ENCODE data around the gene NOP56. TPM values are rescaled to one million over a fixed set of nuclear protein-coding genes. Genes with fewer than 3 reads are reported as not detected.

Gene NOP56
- total RNA-seq, 1 experiment from 2014 or later = 582 TPM

DNA sequence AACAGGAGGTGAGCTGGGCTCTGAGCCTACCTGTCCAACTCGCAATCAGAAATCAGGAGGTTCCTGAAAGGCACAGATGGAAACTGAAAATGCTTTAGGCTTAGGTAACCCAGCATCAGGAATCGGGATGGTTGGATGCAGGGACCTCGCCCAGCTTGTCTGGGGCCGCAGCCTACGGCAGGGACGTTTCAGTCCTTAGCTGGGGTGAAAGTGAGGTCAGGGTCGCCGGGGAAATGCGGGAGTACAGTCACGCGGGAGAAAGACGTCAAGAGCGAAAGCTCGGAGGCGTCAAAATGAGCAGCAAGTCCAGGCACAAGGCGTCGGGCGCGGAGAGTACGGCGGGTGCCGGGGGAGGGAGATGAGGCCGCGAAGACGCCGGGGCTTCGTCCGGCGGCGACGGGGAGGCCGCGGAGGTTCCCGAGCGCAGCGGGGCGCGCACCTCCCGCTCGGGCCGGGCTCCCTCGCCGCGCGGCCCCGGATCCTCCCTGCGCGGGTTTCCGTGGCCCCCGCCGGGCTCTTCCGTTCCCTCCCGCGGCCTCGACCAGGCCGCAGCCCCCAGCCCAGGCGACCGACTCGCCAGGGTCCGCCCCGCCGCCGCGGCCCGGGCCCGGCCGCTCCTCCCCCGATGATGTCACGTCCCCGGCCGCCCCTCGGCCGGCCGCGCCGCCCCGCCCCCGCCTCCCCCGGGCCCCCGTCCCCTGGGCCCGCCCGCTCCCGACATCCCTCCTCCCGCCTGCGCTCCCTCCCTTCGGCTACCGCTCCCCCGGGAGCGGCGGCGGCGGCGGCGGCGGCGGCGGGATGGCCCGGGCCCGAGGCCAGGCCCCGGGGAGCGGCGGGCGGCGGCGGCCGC, 39.8 kb downstream of the NOP56 start, which contains the start of gene EBF4:
EBF4 (plus strand) TSS at position 745 of the 850 bp plus-strand sequence. CDS start 866 bp downstream, outside the sequence.
- Histone ChIP-seq H3K79me2 (ENCODE audit: insufficient read depth, low read length) (no peaks in the 10 kb centered on the region), H2AFZ (ENCODE audit: low read depth, low read length, poor library complexity, severe bottlenecking) (no peak within 1 kb of the TSS), H4K20me1 (ENCODE audit: insufficient read depth) (no peaks in the 10 kb centered on the region), H3K4me2 (ENCODE audit: low read length) (peak within 1 kb of the TSS; percentile 77), H3K9me3 (ENCODE audit: control insufficient read depth in 1 of 2, insufficient read depth in 1 of 2, low read depth in 1 of 2, low read length in 2 of 2) (no peaks in the 10 kb centered on the region), H3K9ac (ENCODE audit: low read length) (peak within 1 kb of the TSS; percentile 40; the same call in 1 of the 2 replicates), H3K27ac (ENCODE audit: low read depth, low read length) (no peak within 1 kb of the TSS; the same call in 1 of the 2 replicates), H3K36me3 (ENCODE audit: control insufficient read depth in 1 of 2, insufficient read depth in 2 of 2, low read length in 2 of 2) (no peaks in the 10 kb centered on the region), H3K9me2 (ENCODE audit: insufficient read depth) (no peaks in the 10 kb centered on the region), H3K4me3 (replicated peaks in 1 of 2; ENCODE audit: low read depth in 1 of 2, low read length in 2 of 2) (peak within 1 kb of the TSS; percentile 42 to 58), H3K27me3 (ENCODE audit: insufficient read depth, low read length) (no peaks in the 10 kb centered on the region), H3K4me1 (ENCODE audit: control insufficient read depth in 1 of 2, insufficient read depth in 2 of 2, low read length in 2 of 2) (peaks cover 6 to 20% of the 10 kb centered on the region in 2 experiments; a peak in 3 of 4 replicates)
- POLR2A ChIA-PET = no interaction called here
- ATAC-seq = peak; percentile 53
- TF ChIP-seq, protein P1, sequence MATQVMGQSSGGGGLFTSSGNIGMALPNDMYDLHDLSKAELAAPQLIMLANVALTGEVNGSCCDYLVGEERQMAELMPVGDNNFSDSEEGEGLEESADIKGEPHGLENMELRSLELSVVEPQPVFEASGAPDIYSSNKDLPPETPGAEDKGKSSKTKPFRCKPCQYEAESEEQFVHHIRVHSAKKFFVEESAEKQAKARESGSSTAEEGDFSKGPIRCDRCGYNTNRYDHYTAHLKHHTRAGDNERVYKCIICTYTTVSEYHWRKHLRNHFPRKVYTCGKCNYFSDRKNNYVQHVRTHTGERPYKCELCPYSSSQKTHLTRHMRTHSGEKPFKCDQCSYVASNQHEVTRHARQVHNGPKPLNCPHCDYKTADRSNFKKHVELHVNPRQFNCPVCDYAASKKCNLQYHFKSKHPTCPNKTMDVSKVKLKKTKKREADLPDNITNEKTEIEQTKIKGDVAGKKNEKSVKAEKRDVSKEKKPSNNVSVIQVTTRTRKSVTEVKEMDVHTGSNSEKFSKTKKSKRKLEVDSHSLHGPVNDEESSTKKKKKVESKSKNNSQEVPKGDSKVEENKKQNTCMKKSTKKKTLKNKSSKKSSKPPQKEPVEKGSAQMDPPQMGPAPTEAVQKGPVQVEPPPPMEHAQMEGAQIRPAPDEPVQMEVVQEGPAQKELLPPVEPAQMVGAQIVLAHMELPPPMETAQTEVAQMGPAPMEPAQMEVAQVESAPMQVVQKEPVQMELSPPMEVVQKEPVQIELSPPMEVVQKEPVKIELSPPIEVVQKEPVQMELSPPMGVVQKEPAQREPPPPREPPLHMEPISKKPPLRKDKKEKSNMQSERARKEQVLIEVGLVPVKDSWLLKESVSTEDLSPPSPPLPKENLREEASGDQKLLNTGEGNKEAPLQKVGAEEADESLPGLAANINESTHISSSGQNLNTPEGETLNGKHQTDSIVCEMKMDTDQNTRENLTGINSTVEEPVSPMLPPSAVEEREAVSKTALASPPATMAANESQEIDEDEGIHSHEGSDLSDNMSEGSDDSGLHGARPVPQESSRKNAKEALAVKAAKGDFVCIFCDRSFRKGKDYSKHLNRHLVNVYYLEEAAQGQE (IDR thresholded peaks at IDR 0.05; ENCODE audit: low read depth) = no peak
- TF ChIP-seq POLR2A (IDR thresholded peaks at IDR 0.05; ENCODE audit: borderline replicate concordance, extremely low read depth, insufficient read depth, insufficient read length) = no peak
- TF ChIP-seq CEBPB (IDR thresholded peaks at IDR 0.05; ENCODE audit: low read depth) = no peak
- no peak for TF ChIP-seq ZNF274 (IDR thresholded peaks at IDR 0.05; ENCODE audit: low read depth, low read length)
- TF ChIP-seq, protein P2, sequence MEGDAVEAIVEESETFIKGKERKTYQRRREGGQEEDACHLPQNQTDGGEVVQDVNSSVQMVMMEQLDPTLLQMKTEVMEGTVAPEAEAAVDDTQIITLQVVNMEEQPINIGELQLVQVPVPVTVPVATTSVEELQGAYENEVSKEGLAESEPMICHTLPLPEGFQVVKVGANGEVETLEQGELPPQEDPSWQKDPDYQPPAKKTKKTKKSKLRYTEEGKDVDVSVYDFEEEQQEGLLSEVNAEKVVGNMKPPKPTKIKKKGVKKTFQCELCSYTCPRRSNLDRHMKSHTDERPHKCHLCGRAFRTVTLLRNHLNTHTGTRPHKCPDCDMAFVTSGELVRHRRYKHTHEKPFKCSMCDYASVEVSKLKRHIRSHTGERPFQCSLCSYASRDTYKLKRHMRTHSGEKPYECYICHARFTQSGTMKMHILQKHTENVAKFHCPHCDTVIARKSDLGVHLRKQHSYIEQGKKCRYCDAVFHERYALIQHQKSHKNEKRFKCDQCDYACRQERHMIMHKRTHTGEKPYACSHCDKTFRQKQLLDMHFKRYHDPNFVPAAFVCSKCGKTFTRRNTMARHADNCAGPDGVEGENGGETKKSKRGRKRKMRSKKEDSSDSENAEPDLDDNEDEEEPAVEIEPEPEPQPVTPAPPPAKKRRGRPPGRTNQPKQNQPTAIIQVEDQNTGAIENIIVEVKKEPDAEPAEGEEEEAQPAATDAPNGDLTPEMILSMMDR (IDR thresholded peaks at IDR 0.05 in 2 of 3, conservative IDR thresholded peaks at IDR 0.05 in 1 of 3; ENCODE audit: borderline replicate concordance in 1 of 3, insufficient read depth in 1 of 3, low read depth in 2 of 3, low read length in 2 of 3) = no peak
- no peak for TF ChIP-seq POLR2AphosphoS5 (IDR thresholded peaks at IDR 0.05; ENCODE audit: low read depth, low read length)
- no peak for TF ChIP-seq ELF1 (IDR thresholded peaks at IDR 0.05; ENCODE audit: borderline replicate concordance, low read depth)
- no peak for TF ChIP-seq EZH2 (IDR thresholded peaks at IDR 0.05)
- TF ChIP-seq ZFX (IDR thresholded peaks at IDR 0.05) = no peak
- no peak for TF ChIP-seq JUND (IDR thresholded peaks at IDR 0.05)
- no peak for TF ChIP-seq YY1 (IDR thresholded peaks at IDR 0.05; ENCODE audit: extremely low read depth, insufficient replicate concordance, low read depth, low read length)
- BruUV-seq (replicated peaks) = no TSS peak
- intact Hi-C loops (cut with micrococcal nuclease) = no loop called here
- RAD21 ChIA-PET (ENCODE audit: low non-redundant PET in 1 of 2, low total read pairs in 2 of 2, uncharacterized antibody in 2 of 2, unreplicated experiment in 2 of 2) = no interaction called here
- CTCF ChIA-PET = no interaction called here
- DNase-seq (ENCODE audit: low read depth, low spot score) = no peak
